Fibroblast of lung (primary cell): ENCODE results near the gene OTOG. TPM values are rescaled to one million over a fixed set of nuclear protein-coding genes. Genes with fewer than 3 reads are reported as not detected.

Experiments
- DNase-seq, 2 donors: peaks; one replicate each; pipeline versions ENCODE4 v3.0.0 to v3.0.0-alpha.2; 2010; ENCODE audit warnings: low read depth in 2 of 2
- H2AFZ ChIP-seq: 2 replicates; pipeline ENCODE4 v1.5.1; 2012; ENCODE audit warnings: low read length, control low read depth, inconsistent platforms
- H3K27ac ChIP-seq: 2 replicates; pipeline ENCODE4 v1.5.1; 2011; ENCODE audit warnings: low read length, control low read depth; ENCODE audit not compliant: insufficient read depth
- H3K27me3 ChIP-seq: 2 replicates; pipeline ENCODE4 v1.5.1; 2011; ENCODE audit warnings: mild to moderate bottlenecking, low read length; ENCODE audit not compliant: control insufficient read depth, insufficient read depth
- H3K36me3 ChIP-seq: 2 replicates; pipeline ENCODE4 v1.5.1; 2011; ENCODE audit warnings: low read length; ENCODE audit not compliant: control insufficient read depth, insufficient read depth
- H3K4me1 ChIP-seq: 2 replicates; pipeline ENCODE4 v1.5.1; 2011; ENCODE audit warnings: low read length; ENCODE audit not compliant: control insufficient read depth, insufficient read depth; ENCODE audit errors: extremely low read depth
- H3K4me2 ChIP-seq: 2 replicates; pipeline ENCODE4 v1.5.1; 2011; ENCODE audit warnings: low read length, control low read depth; ENCODE audit not compliant: insufficient read depth; ENCODE audit errors: extremely low read depth
- H3K4me3 ChIP-seq, 4 experiments: fragments of 200-600 bp in 1 of 4; sonication (generic) in 1 of 4; replicated peaks in 1 of 4; 2 replicates each; pipeline ENCODE4 v1.5.1; 2011 to 2016; ENCODE audit warnings: low read length in 4 of 4, low read depth in 3 of 4, mild to moderate bottlenecking in 3 of 4, control low read depth in 2 of 4, inconsistent platforms in 1 of 4, mixed read lengths in 1 of 4; ENCODE audit not compliant: insufficient read depth in 1 of 4; ENCODE audit errors: control extremely low read depth in 1 of 4
- H3K79me2 ChIP-seq: 2 replicates; pipeline ENCODE4 v1.5.1; 2012; ENCODE audit warnings: mild to moderate bottlenecking, low read length, inconsistent platforms; ENCODE audit not compliant: control insufficient read depth, insufficient read depth
- H3K9ac ChIP-seq: 2 replicates; pipeline ENCODE4 v1.5.1; 2011; ENCODE audit warnings: mild to moderate bottlenecking, low read length, control low read depth; ENCODE audit not compliant: insufficient read depth
- H3K9me3 ChIP-seq: 2 replicates; pipeline ENCODE4 v1.5.1; 2012; ENCODE audit warnings: low read depth, low read length; ENCODE audit not compliant: control insufficient read depth, insufficient read depth
- H4K20me1 ChIP-seq: 2 replicates; pipeline ENCODE4 v1.5.1; 2011; ENCODE audit warnings: low read length; ENCODE audit not compliant: control insufficient read depth, insufficient read depth; ENCODE audit errors: extremely low read depth
- CTCF ChIP-seq, 2 donors: IDR thresholded peaks in 1 of 2; conservative IDR thresholded peaks in 1 of 2; 1 replicate in 1 of 2; 2 replicates in 1 of 2; pipeline ENCODE4 v1.5.1; 2011 to 2012; ENCODE audit warnings: low read length in 2 of 2, control low read depth in 1 of 2, inconsistent platforms in 1 of 2, low read depth in 1 of 2, mild to moderate bottlenecking in 1 of 2
- EZH2 ChIP-seq: IDR thresholded peaks from 2 replicates; pipeline ENCODE4 v1.5.1; 2012; ENCODE audit warnings: low read length, control low read depth, mild to moderate bottlenecking; ENCODE audit errors: missing control alignments
- polyA plus RNA-seq, 2 donors: library from polyadenylated mRNA; depleted of rRNA in 1 of 2; stranded (reverse) in 1 of 2; unstranded in 1 of 2; fragments of >200 nt; gene quantifications; 2 replicates each; pipeline ENCODE4 v1.2.1, GENCODE V29; 2011 to 2012; ENCODE audit warnings: missing spikeins in 1 of 2
- total RNA-seq: library from RNA; depleted of rRNA; stranded (reverse); fragments of >200 nt; gene quantifications from 2 replicates; pipeline ENCODE4 v1.2.1, GENCODE V29; 2014

Gene OTOG
- total and polyA plus RNA-seq, 2 donors (not counting 1 experiment from before 2014, with no cell fraction given), result not detected

GRCh38 chr11:17604201-17604914 lies 57.3 kb downstream of the OTOG start:
- Histone ChIP-seq H3K4me3 (no peak overlapping the region), H3K4me2 (no peak overlapping the region), H3K9ac (no peak overlapping the region), H3K36me3 (no peaks in the 10 kb centered on the region), H3K27ac (no peak overlapping the region), H3K27me3 (no peaks in the 10 kb centered on the region), H2AFZ (no peak overlapping the region), H3K79me2 (no peaks in the 10 kb centered on the region), H3K9me3 (no peaks in the 10 kb centered on the region), H4K20me1 (no peaks in the 10 kb centered on the region), H3K4me1 (no peaks in the 10 kb centered on the region)
- DNase-seq, result no peak
- TF ChIP-seq CTCF (conservative IDR thresholded peaks at IDR 0.05 in 1 of 2, IDR thresholded peaks at IDR 0.05 in 1 of 2; ENCODE audit: low read depth in 1 of 2, low read length in 2 of 2) (no peak), EZH2 (no peak)

GRCh38 chr11:17604915-17605233 lies 57.8 kb downstream of the OTOG start:
- Histone ChIP-seq H3K27ac (no peak overlapping the region), H3K79me2 (no peaks in the 10 kb centered on the region), H3K4me3 (no peak overlapping the region), H3K4me2 (no peak overlapping the region), H3K9me3 (no peaks in the 10 kb centered on the region), H4K20me1 (no peaks in the 10 kb centered on the region), H3K9ac (no peak overlapping the region), H3K27me3 (no peaks in the 10 kb centered on the region), H2AFZ (no peak overlapping the region), H3K4me1 (no peaks in the 10 kb centered on the region), H3K36me3 (no peaks in the 10 kb centered on the region)
- DNase-seq, result no peak
- no peak for TF ChIP-seq EZH2
- TF ChIP-seq CTCF (conservative IDR thresholded peaks at IDR 0.05 in 1 of 2, IDR thresholded peaks at IDR 0.05 in 1 of 2; ENCODE audit: low read depth in 1 of 2, low read length in 2 of 2), result no peak

- no peaks in the 10 kb centered on the region for H3K4me1 ChIP-seq
- H3K36me3 ChIP-seq, result no peaks in the 10 kb centered on the region
- no peak overlapping the region for H2AFZ ChIP-seq
- no peaks in the 10 kb centered on the region for H4K20me1 ChIP-seq
- H3K9me3 ChIP-seq, result no peaks in the 10 kb centered on the region
- no peaks in the 10 kb centered on the region for H3K79me2 ChIP-seq
- no peak overlapping the region for H3K4me3 ChIP-seq
- H3K27ac ChIP-seq, result no peak overlapping the region
- no peak overlapping the region for H3K4me2 ChIP-seq
- no peaks in the 10 kb centered on the region for H3K27me3 ChIP-seq
- TF ChIP-seq CTCF (conservative IDR thresholded peaks at IDR 0.05 in 1 of 2, IDR thresholded peaks at IDR 0.05 in 1 of 2; ENCODE audit: low read depth in 1 of 2, low read length in 2 of 2) (no peak), EZH2 (no peak)
- no peak overlapping the region for H3K9ac ChIP-seq
- DNase-seq, result no peak
Measured at GRCh38 chr11:17605651-17606122, 58.6 kb downstream of the OTOG start.
